VCaP (cell line): ENCODE data around the gene FZD2.
"Not testable (repeated sequence)": the region's sequence is repeated elsewhere in the genome, so short reads cannot be mapped to it uniquely, and the experiment has no call there.

Experiments used
- H3K27ac ChIP-seq: fragments of 450-650 bp; 2 replicates; pipeline ENCODE4 v1.5.1; 2017
- TF ChIP-seq, protein P1 (sequence below): fragments of 450-650 bp; conservative IDR thresholded peaks from 2 replicates; pipeline ENCODE4 v1.5.1; 2017; ENCODE audit warnings: mild to moderate bottlenecking, moderate library complexity

FZD2 gene

DNA sequence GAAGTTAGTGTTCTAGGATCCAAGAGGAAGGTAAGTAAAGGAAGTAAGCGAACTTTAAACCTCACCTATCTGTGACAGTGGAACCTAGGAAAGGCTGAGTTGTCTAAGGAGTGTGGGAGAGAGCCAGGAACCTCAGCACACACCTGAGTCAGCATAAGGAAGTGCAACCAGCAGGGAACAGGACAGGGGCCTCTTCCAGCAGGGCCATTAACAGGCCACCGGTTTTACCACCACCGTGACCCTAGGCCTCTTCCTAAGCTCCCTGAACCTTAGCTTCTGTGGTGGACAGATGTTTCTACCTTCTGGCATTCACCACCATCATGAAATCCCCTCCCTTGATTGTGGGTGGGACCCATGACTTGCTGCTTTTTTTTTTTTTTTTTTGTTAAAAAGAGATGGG is 27.4 kb upstream of the FZD2 start:
- no peak overlapping the region for H3K27ac ChIP-seq
- TF ChIP-seq, protein P1, sequence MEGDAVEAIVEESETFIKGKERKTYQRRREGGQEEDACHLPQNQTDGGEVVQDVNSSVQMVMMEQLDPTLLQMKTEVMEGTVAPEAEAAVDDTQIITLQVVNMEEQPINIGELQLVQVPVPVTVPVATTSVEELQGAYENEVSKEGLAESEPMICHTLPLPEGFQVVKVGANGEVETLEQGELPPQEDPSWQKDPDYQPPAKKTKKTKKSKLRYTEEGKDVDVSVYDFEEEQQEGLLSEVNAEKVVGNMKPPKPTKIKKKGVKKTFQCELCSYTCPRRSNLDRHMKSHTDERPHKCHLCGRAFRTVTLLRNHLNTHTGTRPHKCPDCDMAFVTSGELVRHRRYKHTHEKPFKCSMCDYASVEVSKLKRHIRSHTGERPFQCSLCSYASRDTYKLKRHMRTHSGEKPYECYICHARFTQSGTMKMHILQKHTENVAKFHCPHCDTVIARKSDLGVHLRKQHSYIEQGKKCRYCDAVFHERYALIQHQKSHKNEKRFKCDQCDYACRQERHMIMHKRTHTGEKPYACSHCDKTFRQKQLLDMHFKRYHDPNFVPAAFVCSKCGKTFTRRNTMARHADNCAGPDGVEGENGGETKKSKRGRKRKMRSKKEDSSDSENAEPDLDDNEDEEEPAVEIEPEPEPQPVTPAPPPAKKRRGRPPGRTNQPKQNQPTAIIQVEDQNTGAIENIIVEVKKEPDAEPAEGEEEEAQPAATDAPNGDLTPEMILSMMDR, result no peak

GRCh38 chr17:44530896-44531418 is 26.3 kb upstream of the FZD2 start:
- TF ChIP-seq, protein P1, result no peak
- no peak overlapping the region for H3K27ac ChIP-seq

GRCh38 chr17:44533533-44534246 is 23.6 kb upstream of the FZD2 start:
- TF ChIP-seq, protein P1, result peak; percentile 93
- H3K27ac ChIP-seq, result peak overlapping the region; percentile 7; the same call in 1 of the 2 replicates

- H3K27ac ChIP-seq, result no peak overlapping the region
- TF ChIP-seq, protein P1, result no peak
These were observed 21.0 kb upstream of the FZD2 start for GRCh38 chr17:44536090-44536953.

GRCh38 chr17:44537922-44538321 is 19.4 kb upstream of the FZD2 start:
- not testable (repeated sequence) for H3K27ac ChIP-seq

DNA sequence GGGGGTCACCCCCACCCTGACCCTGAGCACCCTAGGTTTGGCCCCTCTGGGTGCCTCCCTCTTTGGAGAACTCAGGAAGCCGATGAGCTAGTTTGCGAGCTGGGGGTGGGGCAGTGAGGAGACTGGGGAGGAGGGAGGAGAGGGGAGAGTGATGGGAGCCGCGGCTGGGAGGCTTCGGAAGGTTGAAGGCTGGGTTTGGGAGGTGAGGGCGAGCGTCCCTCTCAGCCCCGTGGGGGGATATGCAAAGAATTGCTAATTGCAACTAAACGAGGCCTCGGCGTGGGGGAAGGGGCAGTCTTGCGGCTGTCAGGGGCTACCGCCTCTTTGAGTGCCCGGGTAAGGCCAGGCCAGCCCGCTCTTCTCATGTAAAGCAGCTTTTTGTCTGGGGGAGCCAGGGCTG is 17.6 kb upstream of the FZD2 start:
- TF ChIP-seq, protein P1, result no peak
- no peak overlapping the region for H3K27ac ChIP-seq

DNA sequence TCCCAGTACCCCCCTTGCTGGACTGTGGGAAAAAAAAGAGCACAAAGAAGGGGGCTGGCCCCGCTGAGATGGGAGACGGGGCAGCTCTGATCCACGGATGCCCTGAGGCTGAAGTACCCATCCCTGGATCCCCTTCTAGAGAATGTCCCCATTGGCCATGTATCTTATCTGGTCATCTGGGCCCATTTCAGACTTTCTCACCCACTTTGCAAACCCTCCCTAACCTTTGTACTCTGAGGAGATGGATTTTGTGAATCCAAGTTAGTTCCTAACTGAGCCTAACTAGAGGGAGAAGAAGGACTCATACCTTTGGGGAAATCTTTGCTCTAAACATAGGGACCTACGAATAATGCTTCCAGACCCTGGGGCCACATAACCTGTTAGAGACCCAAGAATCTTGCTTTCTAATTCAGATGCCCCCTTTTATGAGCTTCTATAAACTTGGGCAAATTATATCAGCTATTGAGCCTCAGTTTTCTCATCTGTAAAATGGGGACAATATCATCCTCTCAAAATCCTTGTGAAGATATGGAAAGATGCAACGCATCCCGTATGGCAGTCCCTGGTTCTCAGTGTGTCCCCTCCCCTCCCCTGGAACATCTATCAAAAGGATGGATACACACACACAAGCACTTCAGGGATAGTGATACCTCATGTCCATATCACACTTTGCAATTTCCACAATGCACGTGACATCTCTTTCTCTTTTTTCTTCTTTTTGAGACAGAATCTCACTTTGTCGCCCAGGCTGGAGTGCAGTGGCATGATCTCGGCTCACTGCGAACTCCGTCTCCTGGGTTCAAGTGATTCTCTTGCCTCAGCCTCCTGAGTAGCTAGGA is 16.8 kb upstream of the FZD2 start:
- H3K27ac ChIP-seq, result no peak overlapping the region
- TF ChIP-seq, protein P1, result no peak
